Right lobe of liver (tissue), 6 donors: ENCODE results near the gene ANKLE1. TPM values are rescaled to one million over a fixed set of nuclear protein-coding genes. Genes with fewer than 3 reads are reported as not detected.

Experiments used
- ATAC-seq, 4 donors: fragments of 200-7000 bp; cut with Tn5 transposase; one replicate each; pipeline ENCODE4 v1.9.1; 2020; ENCODE audit warnings: mild to moderate bottlenecking in 4 of 4, moderate library complexity in 4 of 4
- DNase-seq, 3 donors: peaks; one replicate each; pipeline ENCODE4 v3.0.0-alpha.2; 2020
- H3K27ac ChIP-seq, 3 donors: fragments of 200-600 bp; one replicate each; pipeline ENCODE4 v1.8.0; 2022
- H3K27me3 ChIP-seq, 2 donors: fragments of 200-600 bp; one replicate each; pipeline ENCODE4 v1.8.0; 2022
- H3K36me3 ChIP-seq, 4 donors: fragments of 200-600 bp; sonication (generic) in 1 of 4; one replicate each; pipeline versions ENCODE4 v1.5.1 to v1.8.0; 2017 to 2022; ENCODE audit warnings: control low read depth in 1 of 4
- H3K4me1 ChIP-seq, 4 donors: fragments of 200-600 bp; sonication (generic) in 1 of 4; one replicate each; pipeline versions ENCODE4 v1.5.1 to v1.8.0; 2017 to 2022; ENCODE audit warnings: control low read depth in 1 of 4
- H3K4me3 ChIP-seq, 3 donors: fragments of 200-600 bp; one replicate each; pipeline ENCODE4 v1.8.0; 2022
- H3K9me3 ChIP-seq, 4 donors: fragments of 200-600 bp; sonication (generic) in 1 of 4; one replicate each; pipeline versions ENCODE4 v1.5.1 to v1.8.0; 2017 to 2022; ENCODE audit warnings: control low read depth in 1 of 4
- CTCF ChIP-seq, 4 donors: fragments of 200-600 bp in 3 of 4; fragments of 450-650 bp in 1 of 4; IDR thresholded peaks; one replicate each; pipeline versions ENCODE4 v1.5.1 to v1.8.0; 2016 to 2022; ENCODE audit warnings: antibody characterized with exemption in 4 of 4, mild to moderate bottlenecking in 2 of 4
- POLR2A ChIP-seq: fragments of 450-650 bp; IDR thresholded peaks from one replicate; pipeline ENCODE4 v1.6.1; 2017; ENCODE audit warnings: antibody characterized with exemption, mild to moderate bottlenecking
- WGBS: methylation state at CpG from one replicate; pipeline ENCODE4 v1.1.6; 2018; ENCODE audit warnings: low coverage, low lambda C conversion rate; ENCODE audit not compliant: insufficient coverage; ENCODE audit errors: missing lambda C conversion rate; 5-methylcytosine and 5-hydroxymethylcytosine counted together
- intact Hi-C, 2 donors: fragments of 100-400 bp; cut with DNase I; formaldehyde crosslinking; loops; one replicate each; pipeline versions ENCODE4 v1.11.2 to v1.14.1; 2022
- total RNA-seq, 6 experiments: library from RNA; depleted of rRNA in 2 of 6; stranded (reverse); fragments of >200 nt in 2 of 6; fragmentation: NEBNext Ultra II Directional in 3 of 6; extraction: Animal tissue kit (Norgen Biotek cat#: 25700) in 3 of 6; gene quantifications; one replicate each; pipeline versions ENCODE4 v1.1.0 to v1.2.4, GENCODE V29; 2016 to 2023
- donor health status: DM: no; HTN: yes; CAD: no.
- donor health status: DM: no; HTN: no; CAD: no.
- donor health status: DM: no; HTN: no; CAD: no.
- donor health status: DM: no; HTN: yes; CAD: no.
- donor health status: DM: no; HTN: yes; CAD: no.

The ANKLE1 gene
- total RNA-seq, 6 experiments from 2014 or later, result 0.06 to 0.65 (median 0.37) TPM

GRCh38 chr19:17312189-17313113, 30.8 kb downstream of the ANKLE1 start:
- no peak for TF ChIP-seq CTCF (IDR thresholded peaks at IDR 0.05)
- TF ChIP-seq POLR2A, result no peak
- no peak overlapping the region for H3K4me3 ChIP-seq
- peaks cover 0 to 23% (median 12%) of the 10 kb centered on the region in 4 donors for H3K36me3 ChIP-seq
- intact Hi-C loops, result no loop called here
- no peaks in the 10 kb centered on the region for H3K9me3 ChIP-seq
- 54% methylated on average over 4 of the region's 20 CpGs for WGBS
- H3K4me1 ChIP-seq, result peaks cover 0 to 10% (median 3%) of the 10 kb centered on the region in 4 donors
- H3K27ac ChIP-seq, result no peak overlapping the region
- no peak for DNase-seq
- ATAC-seq, result no peak
- H3K27me3 ChIP-seq, result no peaks in the 10 kb centered on the region

GRCh38 chr19:17314007-17314593, 32.4 kb downstream of the ANKLE1 start:
- 87% methylated on average over 9 of the region's 19 CpGs for WGBS
- DNase-seq, result no peak
- peaks cover 0 to 10% (median 3%) of the 10 kb centered on the region in 4 donors for H3K4me1 ChIP-seq
- TF ChIP-seq CTCF (IDR thresholded peaks at IDR 0.05), result no peak
- TF ChIP-seq POLR2A, result no peak
- no peak overlapping the region for H3K27ac ChIP-seq
- ATAC-seq, result no peak
- intact Hi-C loops, result no loop called here
- no peak overlapping the region for H3K4me3 ChIP-seq
- peaks cover 0 to 24% (median 12%) of the 10 kb centered on the region in 4 donors for H3K36me3 ChIP-seq
- H3K27me3 ChIP-seq, result no peaks in the 10 kb centered on the region
- H3K9me3 ChIP-seq, result no peaks in the 10 kb centered on the region

GRCh38 chr19:17318966-17319365, 37.3 kb downstream of the ANKLE1 start:
- WGBS, result 46% methylated on average over 3 of the region's 6 CpGs
- ATAC-seq (no peak), DNase-seq (no peak)
- Histone ChIP-seq H3K27ac (no peak overlapping the region), H3K36me3 (peaks cover 0 to 34% (median 16%) of the 10 kb centered on the region in 4 donors), H3K9me3 (no peaks in the 10 kb centered on the region), H3K4me3 (no peak overlapping the region), H3K4me1 (no peaks in the 10 kb centered on the region), H3K27me3 (no peaks in the 10 kb centered on the region)
- intact Hi-C loops, result no loop called here
- TF ChIP-seq CTCF (IDR thresholded peaks at IDR 0.05), result no peak

- DNase-seq (no peak), ATAC-seq (no peak)
- TF ChIP-seq POLR2A (no peak), CTCF (IDR thresholded peaks at IDR 0.05) (no peak)
- H3K36me3 ChIP-seq, result peaks cover 0 to 27% (median 10%) of the 10 kb centered on the region in 4 donors
- no peak overlapping the region for H3K4me3 ChIP-seq
- H3K4me1 ChIP-seq, result no peaks in the 10 kb centered on the region
- H3K27ac ChIP-seq, result no peak overlapping the region
- WGBS, result 85% methylated on average over 16 of the region's 40 CpGs
- no peaks in the 10 kb centered on the region for H3K9me3 ChIP-seq
- no peaks in the 10 kb centered on the region for H3K27me3 ChIP-seq
- intact Hi-C loops, result no loop called here
Observed at GRCh38 chr19:17319473-17320238, 38.0 kb downstream of the ANKLE1 start.
